BE2C (cell line): ENCODE data around the gene EIF2S3.

Experiments
- DNase-seq: peaks from one replicate; pipeline ENCODE4 v3.0.0-alpha.2; 2020
- H3K27me3 ChIP-seq: fragments of 250-450 bp; sonication (Bioruptor Pico); 2 replicates; pipeline ENCODE4 v1.5.1; 2020; ENCODE audit warnings: mild to moderate bottlenecking
- H3K36me3 ChIP-seq: fragments of 250-450 bp; sonication (Bioruptor Pico); 2 replicates; pipeline ENCODE4 v1.5.1; 2020; ENCODE audit warnings: mild to moderate bottlenecking
- H3K4me1 ChIP-seq: fragments of 250-450 bp; sonication (Bioruptor Pico); 2 replicates; pipeline ENCODE4 v1.5.1; 2020
- H3K4me3 ChIP-seq: 2 replicates; pipeline ENCODE4 v1.5.1; 2011; ENCODE audit warnings: low read depth, low read length
- H3K9me3 ChIP-seq: fragments of 250-450 bp; sonication (Bioruptor Pico); 2 replicates; pipeline ENCODE4 v1.5.1; 2020
- CTCF ChIP-seq: IDR thresholded peaks from 2 replicates; pipeline ENCODE4 v1.5.1; 2012; ENCODE audit warnings: mild to moderate bottlenecking, low read depth, low read length

EIF2S3 gene

GRCh38 chrX:24018809-24019208, 35.9 kb upstream of the EIF2S3 start:
- no peak for DNase-seq
- Histone ChIP-seq H3K9me3 (no peaks in the 10 kb centered on the region), H3K36me3 (no peaks in the 10 kb centered on the region), H3K4me3 (no peak overlapping the region), H3K4me1 (no peaks in the 10 kb centered on the region), H3K27me3 (no peaks in the 10 kb centered on the region)
- no peak for TF ChIP-seq CTCF

GRCh38 chrX:24019448-24019847, 35.3 kb upstream of the EIF2S3 start:
- H3K9me3 ChIP-seq = no peaks in the 10 kb centered on the region
- H3K4me1 ChIP-seq = no peaks in the 10 kb centered on the region
- no peak overlapping the region for H3K4me3 ChIP-seq
- no peaks in the 10 kb centered on the region for H3K36me3 ChIP-seq
- no peaks in the 10 kb centered on the region for H3K27me3 ChIP-seq
- no peak for DNase-seq
- no peak for TF ChIP-seq CTCF

GRCh38 chrX:24020306-24020876, 34.4 kb upstream of the EIF2S3 start:
- Histone ChIP-seq H3K27me3 (no peaks in the 10 kb centered on the region), H3K4me3 (no peak overlapping the region), H3K9me3 (no peaks in the 10 kb centered on the region), H3K4me1 (no peaks in the 10 kb centered on the region), H3K36me3 (no peaks in the 10 kb centered on the region)
- DNase-seq = no peak
- TF ChIP-seq CTCF = no peak

GRCh38 chrX:24023544-24023943, 31.2 kb upstream of the EIF2S3 start:
- Histone ChIP-seq H3K4me3 (peak overlapping the region; percentile 89), H3K27me3 (no peaks in the 10 kb centered on the region), H3K36me3 (no peaks in the 10 kb centered on the region), H3K4me1 (no peaks in the 10 kb centered on the region; the same call in 1 of the 2 replicates), H3K9me3 (no peaks in the 10 kb centered on the region)
- no peak for TF ChIP-seq CTCF
- no peak for DNase-seq

GRCh38 chrX:24023972-24024669, 30.6 kb upstream of the EIF2S3 start:
- Histone ChIP-seq H3K36me3 (no peaks in the 10 kb centered on the region), H3K4me1 (no peaks in the 10 kb centered on the region; the same call in 1 of the 2 replicates), H3K27me3 (no peaks in the 10 kb centered on the region), H3K4me3 (peak overlapping the region; percentile 89), H3K9me3 (no peaks in the 10 kb centered on the region)
- no peak for DNase-seq
- no peak for TF ChIP-seq CTCF
